OCI-LY3 (cell line): ENCODE measurements around the gene HDAC4.

ENCODE experiments used
- CTCF ChIP-seq: fragments of 200-600, 300-600 bp; sonication (generic); IDR thresholded peaks from 2 replicates; pipeline ENCODE4 v1.5.1; 2014; ENCODE audit warnings: antibody characterized with exemption, low read length, low read depth
- EZH2phosphoT487 ChIP-seq: fragments of 200-600 bp; shearing (Covaris generic); IDR thresholded peaks from 2 replicates; pipeline ENCODE4 v1.6.1; 2018; ENCODE audit warnings: antibody characterized with exemption, mixed run types, low read depth

GRCh38 chr2:239383759-239384156 lies 17.1 kb downstream of the HDAC4 start:
- TF ChIP-seq CTCF (no peak), EZH2phosphoT487 (no peak)
